NCI-H146 (cell line): Measurements from ENCODE around the gene RREB1.

Experiments used
- DNase-seq: peaks from one replicate; lab custom pipeline; 2025; lab: John Stamatoyannopoulos, UW

Gene RREB1

GRCh38 chr6:7163661-7164071, 55.9 kb downstream of the RREB1 start:
- DNase-seq: no peak

- no peak for DNase-seq
These were observed 56.8 kb downstream of the RREB1 start for GRCh38 chr6:7164536-7165001.

GRCh38 chr6:7165002-7165889, 57.5 kb downstream of the RREB1 start:
- DNase-seq: no peak

- DNase-seq: peak; percentile 54
These were observed 58.1 kb downstream of the RREB1 start for GRCh38 chr6:7165890-7166267.

GRCh38 chr6:7166410-7167293, 58.9 kb downstream of the RREB1 start:
- no peak for DNase-seq

GRCh38 chr6:7169296-7169721, 61.5 kb downstream of the RREB1 start:
- no peak for DNase-seq

- no peak for DNase-seq
These were observed 62.5 kb downstream of the RREB1 start for GRCh38 chr6:7170117-7170732.

GRCh38 chr6:7171119-7171518, 63.4 kb downstream of the RREB1 start:
- DNase-seq: no peak

- no peak for DNase-seq
These were observed 64.0 kb downstream of the RREB1 start for GRCh38 chr6:7171733-7172132.

GRCh38 chr6:7172649-7173048, 64.9 kb downstream of the RREB1 start:
- no peak for DNase-seq

GRCh38 chr6:7173843-7174503, 66.2 kb downstream of the RREB1 start:
- no peak for DNase-seq

GRCh38 chr6:7175462-7175861, 67.7 kb downstream of the RREB1 start:
- no peak for DNase-seq

GRCh38 chr6:7176208-7176607, 68.4 kb downstream of the RREB1 start:
- no peak for DNase-seq

GRCh38 chr6:7178280-7178679, 70.5 kb downstream of the RREB1 start:
- no peak for DNase-seq

- DNase-seq: no peak
These were observed 73.0 kb downstream of the RREB1 start for GRCh38 chr6:7180751-7181150.

- no peak for DNase-seq
These were observed 75.9 kb downstream of the RREB1 start for GRCh38 chr6:7183707-7184106.

GRCh38 chr6:7184502-7184901, 76.7 kb downstream of the RREB1 start:
- DNase-seq: no peak

- no peak for DNase-seq
These were observed 77.8 kb downstream of the RREB1 start for GRCh38 chr6:7185561-7185960.

GRCh38 chr6:7188492-7188891, 80.7 kb downstream of the RREB1 start:
- DNase-seq: no peak

GRCh38 chr6:7189101-7189758, 81.5 kb downstream of the RREB1 start:
- DNase-seq: no peak

- no peak for DNase-seq
These were observed 83.0 kb downstream of the RREB1 start for GRCh38 chr6:7190791-7191190.
